Measurements from ENCODE around the gene MB. TPM values are rescaled to one million over a fixed set of nuclear protein-coding genes. Genes with fewer than 3 reads are reported as not detected.

The MB gene
- total RNA-seq, 1 experiment from 2014 or later: not detected

- no peak overlapping the region for H3K4me3 Mint-ChIP-seq (ENCODE audit: low read depth, unreplicated experiment)
- no peaks in the 10 kb centered on the region for H3K9me3 Mint-ChIP-seq (ENCODE audit: low read depth, unreplicated experiment)
- no TSS peak for BruUV-seq (replicated peaks)
- CTCF ChIA-PET: no interaction called here
- H3K27me3 Mint-ChIP-seq (ENCODE audit: unreplicated experiment): no peaks in the 10 kb centered on the region
- H3K36me3 Mint-ChIP-seq (ENCODE audit: insufficient read depth, unreplicated experiment): no peaks in the 10 kb centered on the region
- no peaks in the 10 kb centered on the region for H3K4me1 Mint-ChIP-seq (ENCODE audit: low read depth, unreplicated experiment)
- intact Hi-C loops (cut with micrococcal nuclease; ENCODE audit: unreplicated experiment): no loop called here
- H3K27ac Mint-ChIP-seq (ENCODE audit: unreplicated experiment): no peak overlapping the region
- no peak for DNase-seq
- TF ChIP-seq CTCF (IDR thresholded peaks at IDR 0.05; ENCODE audit: unreplicated experiment): no peak
Measured at GRCh38 chr22:35611891-35612576, 5.1 kb downstream of the MB start.

- CTCF ChIA-PET: no interaction called here
Measured at GRCh38 chr22:35611200-35611890, 5.8 kb downstream of the MB start.

GRCh38 chr22:35610741-35611140, 6.4 kb downstream of the MB start:
- Mint-ChIP-seq H3K4me1 (ENCODE audit: low read depth, unreplicated experiment) (no peaks in the 10 kb centered on the region), H3K27me3 (ENCODE audit: unreplicated experiment) (no peaks in the 10 kb centered on the region), H3K27ac (ENCODE audit: unreplicated experiment) (no peak overlapping the region), H3K9me3 (ENCODE audit: low read depth, unreplicated experiment) (no peaks in the 10 kb centered on the region), H3K4me3 (ENCODE audit: low read depth, unreplicated experiment) (no peak overlapping the region), H3K36me3 (ENCODE audit: insufficient read depth, unreplicated experiment) (no peaks in the 10 kb centered on the region)
- no peak for DNase-seq
- TF ChIP-seq CTCF (IDR thresholded peaks at IDR 0.05; ENCODE audit: unreplicated experiment): no peak
- intact Hi-C loops (cut with micrococcal nuclease; ENCODE audit: unreplicated experiment): no loop called here
- no TSS peak for BruUV-seq (replicated peaks)
- CTCF ChIA-PET: no interaction called here

More at GRCh38 chr22:35611200-35611890, 5.8 kb downstream of the MB start:
- H3K4me1 Mint-ChIP-seq (ENCODE audit: low read depth, unreplicated experiment): no peaks in the 10 kb centered on the region
- DNase-seq: no peak
- H3K27me3 Mint-ChIP-seq (ENCODE audit: unreplicated experiment): no peaks in the 10 kb centered on the region
- no peak overlapping the region for H3K4me3 Mint-ChIP-seq (ENCODE audit: low read depth, unreplicated experiment)
- BruUV-seq (replicated peaks): no TSS peak
- no peaks in the 10 kb centered on the region for H3K36me3 Mint-ChIP-seq (ENCODE audit: insufficient read depth, unreplicated experiment)
- H3K9me3 Mint-ChIP-seq (ENCODE audit: low read depth, unreplicated experiment): no peaks in the 10 kb centered on the region
- intact Hi-C loops (cut with micrococcal nuclease; ENCODE audit: unreplicated experiment): no loop called here
- no peak for TF ChIP-seq CTCF (IDR thresholded peaks at IDR 0.05; ENCODE audit: unreplicated experiment)
- no peak overlapping the region for H3K27ac Mint-ChIP-seq (ENCODE audit: unreplicated experiment)

- Mint-ChIP-seq H3K4me1 (ENCODE audit: low read depth, unreplicated experiment) (no peaks in the 10 kb centered on the region), H3K27me3 (ENCODE audit: unreplicated experiment) (no peaks in the 10 kb centered on the region), H3K4me3 (ENCODE audit: low read depth, unreplicated experiment) (no peak overlapping the region), H3K36me3 (ENCODE audit: insufficient read depth, unreplicated experiment) (no peaks in the 10 kb centered on the region), H3K27ac (ENCODE audit: unreplicated experiment) (no peak overlapping the region), H3K9me3 (ENCODE audit: low read depth, unreplicated experiment) (no peaks in the 10 kb centered on the region)
- DNase-seq: no peak
- no peak for TF ChIP-seq CTCF (IDR thresholded peaks at IDR 0.05; ENCODE audit: unreplicated experiment)
- CTCF ChIA-PET: no interaction called here
- BruUV-seq (replicated peaks): no TSS peak
- intact Hi-C loops (cut with micrococcal nuclease; ENCODE audit: unreplicated experiment): no loop called here
Measured at GRCh38 chr22:35609761-35610160, 7.4 kb downstream of the MB start.

Measured in Calu3 (cell line).